K562 (cell line): ENCODE results near the gene TCF25.

Experiments used
- EP300 ChIP-seq: IDR thresholded peaks from 2 replicates; pipeline ENCODE4 v1.6.1; 2012; ENCODE audit warnings: low read length, improper control_type of control experiment
- GATA2 ChIP-seq: sonication (generic); formaldehyde crosslinking; IDR thresholded peaks from 2 replicates; pipeline ENCODE4 v1.4.0; 2020; ENCODE audit warnings: mild to moderate bottlenecking, missing genetic modification reagents
- GATAD2A ChIP-seq: fragments of 450-650 bp; IDR thresholded peaks from 2 replicates; pipeline ENCODE4 v1.6.1; 2017
- POLR2AphosphoS5 ChIP-seq: IDR thresholded peaks from 2 replicates; pipeline ENCODE4 v1.6.1; 2011; ENCODE audit warnings: mild to moderate bottlenecking, low read depth, low read length, moderate library complexity; ENCODE audit not compliant: control insufficient read depth, insufficient read depth
- TCF7L2 ChIP-seq: fragments of 150-350 bp; IDR thresholded peaks from 2 replicates; pipeline ENCODE4 v1.6.1; 2016; ENCODE audit warnings: low read depth, mild to moderate bottlenecking, low read length, moderate library complexity
- XRCC4 ChIP-seq: IDR thresholded peaks from one replicate; pipeline ENCODE4 v1.6.1; 2011; ENCODE audit not compliant: insufficient read depth, insufficient read length; ENCODE audit errors: extremely low read depth
- TF ChIP-seq, protein P1 (sequence below): fragments of 250-450 bp; sonication (Bioruptor Pico); IDR thresholded peaks from 2 replicates; pipeline ENCODE4 v1.4.0; 2020; ENCODE audit warnings: borderline replicate concordance
- TF ChIP-seq, protein P2 (sequence below), 3 experiments: IDR thresholded peaks in 2 of 3; conservative IDR thresholded peaks in 1 of 3; 2 replicates each; pipeline ENCODE4 v1.5.1; 2011 to 2012; ENCODE audit warnings: low read length in 3 of 3, mild to moderate bottlenecking in 3 of 3, control low read depth in 2 of 3, improper control_type of control experiment in 1 of 3, inconsistent platforms in 1 of 3, low read depth in 1 of 3, mixed read lengths in 1 of 3, moderate library complexity in 1 of 3; ENCODE audit not compliant: insufficient read depth in 2 of 3

DNA sequence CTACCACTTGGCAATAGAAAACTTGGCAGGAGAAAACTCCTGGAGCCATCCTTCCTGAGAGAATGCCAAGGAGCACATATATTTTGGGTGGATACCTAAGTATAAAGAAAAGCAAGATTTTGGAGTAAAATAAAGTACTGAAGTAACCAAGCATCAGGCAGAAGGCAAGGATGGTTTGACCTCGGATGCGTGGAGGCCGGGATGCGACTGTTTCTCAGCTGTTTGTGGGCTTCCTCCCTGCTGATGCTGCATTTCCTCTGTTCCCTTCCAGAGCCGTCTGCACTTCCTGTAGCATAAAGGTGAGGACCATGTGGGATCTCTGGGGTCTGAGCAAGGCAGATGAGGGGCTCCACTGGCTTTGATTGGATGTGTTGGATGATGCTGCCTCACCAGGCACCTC lies 5.5 kb upstream of the TCF25 start:
- no peak for TF ChIP-seq EP300
- TF ChIP-seq XRCC4: no peak
- TF ChIP-seq GATAD2A: no peak
- no peak for TF ChIP-seq POLR2AphosphoS5
- TF ChIP-seq, protein P1, sequence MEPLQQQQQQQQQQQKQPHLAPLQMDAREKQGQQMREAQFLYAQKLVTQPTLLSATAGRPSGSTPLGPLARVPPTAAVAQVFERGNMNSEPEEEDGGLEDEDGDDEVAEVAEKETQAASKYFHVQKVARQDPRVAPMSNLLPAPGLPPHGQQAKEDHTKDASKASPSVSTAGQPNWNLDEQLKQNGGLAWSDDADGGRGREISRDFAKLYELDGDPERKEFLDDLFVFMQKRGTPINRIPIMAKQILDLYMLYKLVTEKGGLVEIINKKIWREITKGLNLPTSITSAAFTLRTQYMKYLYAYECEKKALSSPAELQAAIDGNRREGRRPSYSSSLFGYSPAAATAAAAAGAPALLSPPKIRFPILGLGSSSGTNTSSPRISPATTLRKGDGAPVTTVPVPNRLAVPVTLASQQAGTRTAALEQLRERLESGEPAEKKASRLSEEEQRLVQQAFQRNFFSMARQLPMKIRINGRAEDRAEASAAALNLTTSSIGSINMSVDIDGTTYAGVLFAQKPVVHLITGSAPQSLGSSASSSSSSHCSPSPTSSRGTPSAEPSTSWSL (CRISPR knock-in tag): no peak
- no peak for TF ChIP-seq GATA2 (CRISPR knock-in tag)
- TF ChIP-seq TCF7L2: no peak
- TF ChIP-seq, protein P2, sequence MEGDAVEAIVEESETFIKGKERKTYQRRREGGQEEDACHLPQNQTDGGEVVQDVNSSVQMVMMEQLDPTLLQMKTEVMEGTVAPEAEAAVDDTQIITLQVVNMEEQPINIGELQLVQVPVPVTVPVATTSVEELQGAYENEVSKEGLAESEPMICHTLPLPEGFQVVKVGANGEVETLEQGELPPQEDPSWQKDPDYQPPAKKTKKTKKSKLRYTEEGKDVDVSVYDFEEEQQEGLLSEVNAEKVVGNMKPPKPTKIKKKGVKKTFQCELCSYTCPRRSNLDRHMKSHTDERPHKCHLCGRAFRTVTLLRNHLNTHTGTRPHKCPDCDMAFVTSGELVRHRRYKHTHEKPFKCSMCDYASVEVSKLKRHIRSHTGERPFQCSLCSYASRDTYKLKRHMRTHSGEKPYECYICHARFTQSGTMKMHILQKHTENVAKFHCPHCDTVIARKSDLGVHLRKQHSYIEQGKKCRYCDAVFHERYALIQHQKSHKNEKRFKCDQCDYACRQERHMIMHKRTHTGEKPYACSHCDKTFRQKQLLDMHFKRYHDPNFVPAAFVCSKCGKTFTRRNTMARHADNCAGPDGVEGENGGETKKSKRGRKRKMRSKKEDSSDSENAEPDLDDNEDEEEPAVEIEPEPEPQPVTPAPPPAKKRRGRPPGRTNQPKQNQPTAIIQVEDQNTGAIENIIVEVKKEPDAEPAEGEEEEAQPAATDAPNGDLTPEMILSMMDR (IDR thresholded peaks at IDR 0.05 in 2 of 3, conservative IDR thresholded peaks at IDR 0.05 in 1 of 3; ENCODE audit: insufficient read depth in 2 of 3, low read depth in 1 of 3, low read length in 3 of 3): no peak
